Measurements from ENCODE around the gene FGD3. TPM values are rescaled to one million over a fixed set of nuclear protein-coding genes. Genes with fewer than 3 reads are reported as not detected.
A peak's percentile ranks its signal among the peaks of the same experiment; 100 is the strongest.

FGD3 gene
- total RNA-seq, 2 experiments from 2014 or later = 91.0 to 95.7 TPM

GRCh38 chr9:93009337-93010015 lies 62.2 kb downstream of the FGD3 start:
- intact Hi-C loops (cut with DNase I, micrococcal nuclease) = loop anchor here (5.0 to 10.0 kb wide), 2 partner anchors 83 to 295 kb away; no protein-coding TSS in a partner anchor
- peaks cover 91% of the 10 kb centered on the region for H3K36me3 Mint-ChIP-seq (ENCODE audit: low read depth)
- peak overlapping the region in 1 of 2 donors; percentile 41 for H3K27ac ChIP-seq (ENCODE audit: low read depth in 1 of 2, low read length in 2 of 2)
- H3K4me3 ChIP-seq (ENCODE audit: low read length) = no peak overlapping the region
- CTCF ChIA-PET = no interaction called here
- no peaks in the 10 kb centered on the region for H3K9me3 Mint-ChIP-seq
- POLR2A ChIA-PET = interaction anchor here (1.1 to 1.5 kb wide), 3 partner anchors 8 to 87 kb away, joined by 3 read pairs; partner anchors contain the start of gene CARD19
- H3K27me3 Mint-ChIP-seq = no peaks in the 10 kb centered on the region
- H3K4me1 Mint-ChIP-seq (ENCODE audit: low read depth) = peaks cover 16% of the 10 kb centered on the region
- ATAC-seq (ENCODE audit: poor library complexity) (no peak), DNase-seq (peak in 1 of 14 experiments; percentile 19)
- H3K4me3 Mint-ChIP-seq = no peak overlapping the region
- TF ChIP-seq, protein P1, sequence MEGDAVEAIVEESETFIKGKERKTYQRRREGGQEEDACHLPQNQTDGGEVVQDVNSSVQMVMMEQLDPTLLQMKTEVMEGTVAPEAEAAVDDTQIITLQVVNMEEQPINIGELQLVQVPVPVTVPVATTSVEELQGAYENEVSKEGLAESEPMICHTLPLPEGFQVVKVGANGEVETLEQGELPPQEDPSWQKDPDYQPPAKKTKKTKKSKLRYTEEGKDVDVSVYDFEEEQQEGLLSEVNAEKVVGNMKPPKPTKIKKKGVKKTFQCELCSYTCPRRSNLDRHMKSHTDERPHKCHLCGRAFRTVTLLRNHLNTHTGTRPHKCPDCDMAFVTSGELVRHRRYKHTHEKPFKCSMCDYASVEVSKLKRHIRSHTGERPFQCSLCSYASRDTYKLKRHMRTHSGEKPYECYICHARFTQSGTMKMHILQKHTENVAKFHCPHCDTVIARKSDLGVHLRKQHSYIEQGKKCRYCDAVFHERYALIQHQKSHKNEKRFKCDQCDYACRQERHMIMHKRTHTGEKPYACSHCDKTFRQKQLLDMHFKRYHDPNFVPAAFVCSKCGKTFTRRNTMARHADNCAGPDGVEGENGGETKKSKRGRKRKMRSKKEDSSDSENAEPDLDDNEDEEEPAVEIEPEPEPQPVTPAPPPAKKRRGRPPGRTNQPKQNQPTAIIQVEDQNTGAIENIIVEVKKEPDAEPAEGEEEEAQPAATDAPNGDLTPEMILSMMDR (IDR thresholded peaks at IDR 0.05) = no peak
- H3K4me1 ChIP-seq (ENCODE audit: insufficient read depth, low read length) = peaks cover 25% of the 10 kb centered on the region
- peak overlapping the region; percentile 82 for H3K27ac Mint-ChIP-seq
- H3K36me3 ChIP-seq (ENCODE audit: insufficient read depth, low read length) = peaks cover 88% of the 10 kb centered on the region
- H3K27me3 ChIP-seq (ENCODE audit: control insufficient read depth in 1 of 2, insufficient read depth in 2 of 2, low read length in 2 of 2) = no peaks in the 10 kb centered on the region
- no peaks in the 10 kb centered on the region for H3K9me3 ChIP-seq (ENCODE audit: control insufficient read depth in 1 of 2, insufficient read depth in 1 of 2, low read length in 2 of 2)

DNA sequence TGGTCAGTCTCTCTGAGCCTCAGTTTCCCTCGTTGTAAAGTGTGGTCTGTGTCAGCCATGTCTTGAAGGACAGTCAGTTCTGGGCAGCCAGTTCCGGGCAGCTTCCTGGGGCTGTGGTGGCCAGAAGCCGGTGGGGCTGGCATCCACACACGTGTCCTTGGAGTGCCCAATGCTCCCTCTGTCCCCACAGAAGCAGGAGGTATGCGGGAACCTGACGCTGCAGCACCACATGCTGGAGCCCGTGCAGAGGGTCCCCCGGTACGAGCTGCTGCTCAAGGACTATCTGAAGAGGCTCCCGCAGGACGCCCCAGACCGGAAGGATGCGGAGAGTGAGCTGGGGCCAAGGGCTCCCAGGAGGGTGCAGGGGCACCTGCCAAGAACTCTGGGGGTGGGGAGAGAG lies 62.7 kb downstream of the FGD3 start:
- peaks cover 90% of the 10 kb centered on the region for H3K36me3 Mint-ChIP-seq (ENCODE audit: low read depth)
- TF ChIP-seq, protein P1 (IDR thresholded peaks at IDR 0.05) = no peak
- no peaks in the 10 kb centered on the region for H3K9me3 ChIP-seq (ENCODE audit: control insufficient read depth in 1 of 2, insufficient read depth in 1 of 2, low read length in 2 of 2)
- peak in 1 of 14 experiments; percentile 21 for DNase-seq
- peaks cover 22% of the 10 kb centered on the region for H3K4me1 ChIP-seq (ENCODE audit: insufficient read depth, low read length)
- ATAC-seq (ENCODE audit: poor library complexity) = no peak
- no peak overlapping the region for H3K4me3 ChIP-seq (ENCODE audit: low read length)
- no peaks in the 10 kb centered on the region for H3K27me3 ChIP-seq (ENCODE audit: control insufficient read depth in 1 of 2, insufficient read depth in 2 of 2, low read length in 2 of 2)
- ChIA-PET CTCF (no interaction called here), POLR2A (interaction anchor here (1.1 to 1.5 kb wide), 4 partner anchors 9 to 86 kb away, joined by 3 to 4 read pairs (median 3); partner anchors contain the start of gene CARD19)
- H3K4me3 Mint-ChIP-seq = no peak overlapping the region
- intact Hi-C loops (cut with DNase I, micrococcal nuclease) = no loop called here
- H3K27ac ChIP-seq (ENCODE audit: low read depth in 1 of 2, low read length in 2 of 2) = peak overlapping the region in 1 of 2 donors; percentile 41
- no peaks in the 10 kb centered on the region for H3K27me3 Mint-ChIP-seq
- peak overlapping the region; percentile 82 for H3K27ac Mint-ChIP-seq
- no peaks in the 10 kb centered on the region for H3K9me3 Mint-ChIP-seq
- H3K36me3 ChIP-seq (ENCODE audit: insufficient read depth, low read length) = peaks cover 88% of the 10 kb centered on the region
- H3K4me1 Mint-ChIP-seq (ENCODE audit: low read depth) = peaks cover 14% of the 10 kb centered on the region

GRCh38 chr9:93010704-93011103 lies 63.4 kb downstream of the FGD3 start:
- POLR2A ChIA-PET = interaction anchor here (1.1 to 1.5 kb wide), 2 partner anchors 10 to 14 kb away, joined by 3 to 4 read pairs; no protein-coding TSS in a partner anchor
- H3K36me3 ChIP-seq (ENCODE audit: insufficient read depth, low read length) = peaks cover 88% of the 10 kb centered on the region
- peaks cover 22% of the 10 kb centered on the region for H3K4me1 ChIP-seq (ENCODE audit: insufficient read depth, low read length)
- Mint-ChIP-seq H3K27me3 (no peaks in the 10 kb centered on the region), H3K4me1 (ENCODE audit: low read depth) (peaks cover 13% of the 10 kb centered on the region), H3K36me3 (ENCODE audit: low read depth) (peaks cover 90% of the 10 kb centered on the region), H3K9me3 (no peaks in the 10 kb centered on the region), H3K4me3 (no peak overlapping the region), H3K27ac (peak overlapping the region; percentile 17)
- no peak for ATAC-seq (ENCODE audit: poor library complexity)
- H3K4me3 ChIP-seq (ENCODE audit: low read length) = no peak overlapping the region
- CTCF ChIA-PET = no interaction called here
- intact Hi-C loops (cut with DNase I, micrococcal nuclease) = no loop called here
- DNase-seq = peak in 1 of 14 experiments; percentile 20
- no peaks in the 10 kb centered on the region for H3K27me3 ChIP-seq (ENCODE audit: control insufficient read depth in 1 of 2, insufficient read depth in 2 of 2, low read length in 2 of 2)
- TF ChIP-seq, protein P1 (IDR thresholded peaks at IDR 0.05) = no peak
- no peak overlapping the region for H3K27ac ChIP-seq (ENCODE audit: low read depth in 1 of 2, low read length in 2 of 2)
- H3K9me3 ChIP-seq (ENCODE audit: control insufficient read depth in 1 of 2, insufficient read depth in 1 of 2, low read length in 2 of 2) = no peaks in the 10 kb centered on the region
